SK-N-SH treated with all-trans-retinoic acid at 6 μM for 48 hours (cell line): ENCODE data around the gene KPTN.

ENCODE experiments used
- ATAC-seq: fragments of 200-7000 bp; cut with Tn5 transposase; 3 replicates; pipeline ENCODE4 v1.9.1; 2020; ENCODE audit warnings: mild to moderate bottlenecking, moderate library complexity
- ARNTL ChIP-seq: fragments of 450-650 bp; formaldehyde crosslinking; IDR thresholded peaks from 2 replicates; pipeline ENCODE4 v1.5.0; 2020; ENCODE audit warnings: low read depth, mild to moderate bottlenecking, moderate library complexity, borderline replicate concordance
- CSDC2 ChIP-seq: fragments of 250-450 bp; sonication (Bioruptor Pico); IDR thresholded peaks from 2 replicates; pipeline ENCODE4 v1.5.0; 2020; ENCODE audit warnings: mild to moderate bottlenecking, moderate library complexity
- ESRRG ChIP-seq: fragments of 250-450 bp; sonication (Bioruptor Pico); IDR thresholded peaks from 2 replicates; pipeline ENCODE4 v1.6.1; 2021; ENCODE audit warnings: mild to moderate bottlenecking
- ISL1 ChIP-seq: fragments of 250-450 bp; sonication (Bioruptor Pico); IDR thresholded peaks from 2 replicates; pipeline ENCODE4 v2.1.2; 2022; ENCODE audit warnings: mild to moderate bottlenecking, moderate library complexity
- OSR1 ChIP-seq: fragments of 250-450 bp; sonication (Bioruptor Pico); IDR thresholded peaks from 2 replicates; pipeline ENCODE4 v1.8.0; 2022; ENCODE audit warnings: moderate library complexity, mild to moderate bottlenecking, inconsistent platforms
- PATZ1 ChIP-seq: fragments of 250-450 bp; sonication (Bioruptor Pico); IDR thresholded peaks from 2 replicates; pipeline ENCODE4 v1.8.0; 2020; ENCODE audit warnings: mild to moderate bottlenecking, moderate library complexity, borderline replicate concordance
- POU6F1 ChIP-seq: fragments of 250-450 bp; sonication (Bioruptor Pico); IDR thresholded peaks from 2 replicates; pipeline ENCODE4 v1.8.0; 2021; ENCODE audit warnings: low read depth, mild to moderate bottlenecking, moderate library complexity, borderline replicate concordance
- PPARA ChIP-seq: fragments of 250-450 bp; sonication (Bioruptor Pico); IDR thresholded peaks from 2 replicates; pipeline ENCODE4 v1.5.0; 2020; ENCODE audit warnings: mild to moderate bottlenecking, borderline replicate concordance
- RARB ChIP-seq: fragments of 250-450 bp; sonication (Bioruptor Pico); IDR thresholded peaks from 2 replicates; pipeline ENCODE4 v1.8.0; 2021; ENCODE audit warnings: mild to moderate bottlenecking, moderate library complexity
- SNAI2 ChIP-seq: fragments of 250-450 bp; sonication (Bioruptor Pico); IDR thresholded peaks from 2 replicates; pipeline ENCODE4 v1.5.0; 2020; ENCODE audit warnings: mild to moderate bottlenecking, moderate library complexity
- TCF4 ChIP-seq: fragments of 250-450 bp; sonication (Bioruptor Pico); IDR thresholded peaks from 2 replicates; pipeline ENCODE4 v1.8.0; 2021; ENCODE audit warnings: mild to moderate bottlenecking, moderate library complexity, borderline replicate concordance
- TOX ChIP-seq: fragments of 250-450 bp; sonication (Bioruptor Pico); IDR thresholded peaks from 2 replicates; pipeline ENCODE4 v1.8.0; 2021; ENCODE audit warnings: mild to moderate bottlenecking, moderate library complexity, borderline replicate concordance
- TSHZ2 ChIP-seq: fragments of 250-450 bp; sonication (Bioruptor Pico); IDR thresholded peaks from 2 replicates; pipeline ENCODE4 v1.5.0; 2020; ENCODE audit warnings: mild to moderate bottlenecking, moderate library complexity
- ZC3H10 ChIP-seq: fragments of 250-450 bp; sonication (Bioruptor Pico); IDR thresholded peaks from 2 replicates; pipeline ENCODE4 v1.5.1; 2021; ENCODE audit warnings: mild to moderate bottlenecking, moderate library complexity
- ZFP3 ChIP-seq: fragments of 250-450 bp; sonication (Bioruptor Pico); IDR thresholded peaks from 2 replicates; pipeline ENCODE4 v1.5.0; 2020; ENCODE audit warnings: mild to moderate bottlenecking, moderate library complexity
- ZNF565 ChIP-seq: fragments of 450-650 bp; formaldehyde crosslinking; conservative IDR thresholded peaks from 2 replicates; pipeline ENCODE4 v1.5.0; 2020; ENCODE audit warnings: low read depth, mild to moderate bottlenecking, moderate library complexity
- ZNF70 ChIP-seq: fragments of 450-650 bp; formaldehyde crosslinking; IDR thresholded peaks from 2 replicates; pipeline ENCODE4 v1.5.0; 2020; ENCODE audit warnings: mild to moderate bottlenecking, moderate library complexity
- ZNF8 ChIP-seq: fragments of 450-650 bp; formaldehyde crosslinking; IDR thresholded peaks from 2 replicates; pipeline ENCODE4 v1.5.0; 2020; ENCODE audit warnings: mild to moderate bottlenecking, moderate library complexity
- TF ChIP-seq, protein P1 (sequence below): fragments of 250-450 bp; sonication (Bioruptor Pico); IDR thresholded peaks from 2 replicates; pipeline ENCODE4 v1.5.1; 2020; ENCODE audit warnings: low read depth, mild to moderate bottlenecking, moderate library complexity

The KPTN gene

DNA sequence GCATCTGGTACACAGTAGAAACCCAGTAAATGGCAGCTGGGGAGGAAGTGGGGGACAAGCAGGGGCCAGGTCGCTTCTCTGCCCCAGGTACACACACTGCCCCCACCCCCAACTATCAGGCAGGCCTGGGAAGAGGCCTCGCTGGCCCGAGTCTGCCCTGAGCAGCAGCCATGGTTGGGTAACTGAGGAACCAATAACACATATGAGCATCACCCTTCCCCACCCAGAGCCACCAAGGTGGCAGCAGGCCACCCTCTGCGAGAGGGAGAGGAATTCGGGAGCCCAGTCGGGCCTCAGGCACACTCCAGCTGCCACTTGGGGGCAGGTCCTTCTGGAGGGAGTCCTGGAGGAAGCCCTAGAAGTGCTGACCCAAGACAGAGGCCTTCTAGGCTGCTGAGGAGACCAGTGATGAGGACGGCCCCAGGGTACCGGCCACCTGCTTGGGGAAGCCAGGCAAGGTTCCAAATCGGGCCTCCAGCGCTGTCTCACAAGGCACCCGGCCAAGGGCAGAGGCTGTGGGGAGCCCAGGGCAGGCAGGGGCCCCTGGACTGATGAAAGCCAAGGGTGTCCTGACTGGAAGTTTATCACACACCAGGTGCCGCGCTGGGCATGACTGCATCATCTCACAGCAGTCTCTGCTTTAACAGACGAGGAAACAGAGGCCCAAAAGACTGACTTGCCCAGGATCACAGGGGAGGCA lies 14.0 kb upstream of the KPTN start:
- ATAC-seq: no peak
- no peak for TF ChIP-seq ESRRG (CRISPR knock-in tag)
- TF ChIP-seq CSDC2: no peak
- TF ChIP-seq TSHZ2 (CRISPR knock-in tag): no peak
- TF ChIP-seq TOX: no peak
- TF ChIP-seq SNAI2: no peak
- TF ChIP-seq ZC3H10 (CRISPR knock-in tag): no peak
- TF ChIP-seq TCF4 (CRISPR knock-in tag): no peak
- no peak for TF ChIP-seq OSR1
- no peak for TF ChIP-seq ZNF565 (CRISPR knock-in tag)
- TF ChIP-seq ISL1 (CRISPR knock-in tag): no peak
- no peak for TF ChIP-seq ARNTL (CRISPR knock-in tag)
- TF ChIP-seq, protein P1, sequence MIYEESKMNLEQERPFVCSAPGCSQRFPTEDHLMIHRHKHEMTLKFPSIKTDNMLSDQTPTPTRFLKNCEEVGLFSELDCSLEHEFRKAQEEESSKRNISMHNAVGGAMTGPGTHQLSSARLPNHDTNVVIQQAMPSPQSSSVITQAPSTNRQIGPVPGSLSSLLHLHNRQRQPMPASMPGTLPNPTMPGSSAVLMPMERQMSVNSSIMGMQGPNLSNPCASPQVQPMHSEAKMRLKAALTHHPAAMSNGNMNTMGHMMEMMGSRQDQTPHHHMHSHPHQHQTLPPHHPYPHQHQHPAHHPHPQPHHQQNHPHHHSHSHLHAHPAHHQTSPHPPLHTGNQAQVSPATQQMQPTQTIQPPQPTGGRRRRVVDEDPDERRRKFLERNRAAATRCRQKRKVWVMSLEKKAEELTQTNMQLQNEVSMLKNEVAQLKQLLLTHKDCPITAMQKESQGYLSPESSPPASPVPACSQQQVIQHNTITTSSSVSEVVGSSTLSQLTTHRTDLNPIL (CRISPR knock-in tag): no peak
- TF ChIP-seq PPARA (CRISPR knock-in tag): no peak
- no peak for TF ChIP-seq ZNF70 (CRISPR knock-in tag)
- TF ChIP-seq ZNF8 (CRISPR knock-in tag): no peak

- TF ChIP-seq RARB (CRISPR knock-in tag) (no peak), ZFP3 (no peak), ISL1 (CRISPR knock-in tag) (no peak), POU6F1 (CRISPR knock-in tag) (no peak)
- no peak for ATAC-seq
Observed at GRCh38 chr19:47497050-47497766, 13.2 kb upstream of the KPTN start.

DNA sequence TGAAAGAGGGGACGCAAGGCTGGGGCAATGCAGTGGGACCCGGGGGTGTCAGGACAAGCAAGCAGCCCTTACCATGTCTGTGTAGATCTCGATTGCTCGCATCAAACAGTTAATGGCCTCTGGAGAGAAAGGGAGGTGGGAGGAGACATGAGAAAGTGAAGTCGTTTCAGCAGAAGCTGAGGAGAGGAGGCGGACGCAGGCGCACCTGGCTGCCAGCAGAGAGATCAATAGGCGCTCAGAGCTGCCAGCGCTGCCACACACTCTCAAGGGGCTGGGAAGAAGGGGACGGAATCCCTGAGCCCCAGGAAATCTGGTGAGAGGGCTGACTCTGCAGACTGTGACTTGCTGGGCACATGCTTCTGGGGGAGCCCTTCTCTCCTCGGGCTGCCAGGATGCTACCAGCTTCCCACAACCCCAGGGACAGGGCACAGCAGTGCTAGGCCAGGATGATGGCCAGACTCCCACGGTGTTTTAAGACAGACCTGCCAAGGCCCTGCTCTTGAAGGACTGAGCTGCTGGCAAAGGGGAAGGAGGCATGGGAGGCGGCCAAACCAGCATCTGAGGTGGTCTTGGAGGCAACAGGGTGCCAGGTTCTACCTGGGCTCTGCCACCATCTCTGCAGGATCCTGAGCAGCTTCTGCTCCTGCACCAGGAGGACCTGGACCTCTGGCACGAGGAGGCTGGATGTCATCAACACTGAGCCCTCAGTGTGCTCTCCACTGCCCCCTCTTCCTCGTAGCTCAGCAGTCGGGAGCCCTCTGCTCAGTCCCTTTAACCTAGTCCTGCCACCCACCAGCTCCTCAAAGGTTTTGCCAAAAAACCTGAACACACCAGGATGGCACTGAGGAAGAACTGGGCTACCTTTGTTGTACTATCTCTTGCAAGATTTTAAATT lies 11.7 kb upstream of the KPTN start:
- TF ChIP-seq ZFP3 (no peak), ZNF565 (CRISPR knock-in tag) (no peak), PPARA (CRISPR knock-in tag) (no peak), TSHZ2 (CRISPR knock-in tag) (no peak), OSR1 (no peak), ZC3H10 (CRISPR knock-in tag) (no peak), ISL1 (CRISPR knock-in tag) (no peak), PATZ1 (CRISPR knock-in tag) (no peak), ESRRG (CRISPR knock-in tag) (no peak), ZNF70 (CRISPR knock-in tag) (no peak)
- no peak for ATAC-seq
